HCT116 (cell line): ENCODE measurements around the gene KRIT1.

Source experiments
- EZH2 ChIP-seq: fragments of 200-600 bp; sonication (generic); IDR thresholded peaks from 2 replicates; pipeline ENCODE4 v1.6.1; 2017; ENCODE audit warnings: antibody characterized with exemption, mixed run types
- EZH2phosphoT487 ChIP-seq: fragments of 200-600 bp; IDR thresholded peaks from 2 replicates; pipeline ENCODE4 v1.6.1; 2018; ENCODE audit warnings: antibody characterized with exemption, borderline replicate concordance
- JUND ChIP-seq: IDR thresholded peaks from 2 replicates; pipeline ENCODE4 v1.6.1; 2012
- POLR2A ChIP-seq: IDR thresholded peaks from 2 replicates; pipeline ENCODE4 v1.7.0; 2011; ENCODE audit warnings: borderline replicate concordance; ENCODE audit not compliant: insufficient read depth, insufficient read length; ENCODE audit errors: extremely low read depth
- POLR2AphosphoS5 ChIP-seq: IDR thresholded peaks from 2 replicates; pipeline ENCODE4 v1.6.1; 2011; ENCODE audit warnings: mild to moderate bottlenecking, low read depth, low read length, moderate library complexity
- SRF ChIP-seq: IDR thresholded peaks from 2 replicates; pipeline ENCODE4 v1.6.1; 2012; ENCODE audit warnings: low read depth
- TF ChIP-seq, protein P1 (sequence below), 3 experiments: fragments of 200-600 bp in 1 of 3; sonication (generic) in 1 of 3; IDR thresholded peaks in 2 of 3; conservative IDR thresholded peaks in 1 of 3; 2 replicates each; pipeline ENCODE4 v1.5.1; 2012 to 2017; ENCODE audit warnings: low read depth in 2 of 3, low read length in 2 of 3, antibody characterized with exemption in 1 of 3, borderline replicate concordance in 1 of 3, control low read depth in 1 of 3, mild to moderate bottlenecking in 1 of 3, mixed read lengths in 1 of 3, mixed run types in 1 of 3, moderate library complexity in 1 of 3; ENCODE audit not compliant: insufficient read depth in 1 of 3
- TF ChIP-seq, protein P2 (sequence below): IDR thresholded peaks from 2 replicates; pipeline ENCODE4 v1.6.1; 2012; ENCODE audit warnings: low read depth

DNA sequence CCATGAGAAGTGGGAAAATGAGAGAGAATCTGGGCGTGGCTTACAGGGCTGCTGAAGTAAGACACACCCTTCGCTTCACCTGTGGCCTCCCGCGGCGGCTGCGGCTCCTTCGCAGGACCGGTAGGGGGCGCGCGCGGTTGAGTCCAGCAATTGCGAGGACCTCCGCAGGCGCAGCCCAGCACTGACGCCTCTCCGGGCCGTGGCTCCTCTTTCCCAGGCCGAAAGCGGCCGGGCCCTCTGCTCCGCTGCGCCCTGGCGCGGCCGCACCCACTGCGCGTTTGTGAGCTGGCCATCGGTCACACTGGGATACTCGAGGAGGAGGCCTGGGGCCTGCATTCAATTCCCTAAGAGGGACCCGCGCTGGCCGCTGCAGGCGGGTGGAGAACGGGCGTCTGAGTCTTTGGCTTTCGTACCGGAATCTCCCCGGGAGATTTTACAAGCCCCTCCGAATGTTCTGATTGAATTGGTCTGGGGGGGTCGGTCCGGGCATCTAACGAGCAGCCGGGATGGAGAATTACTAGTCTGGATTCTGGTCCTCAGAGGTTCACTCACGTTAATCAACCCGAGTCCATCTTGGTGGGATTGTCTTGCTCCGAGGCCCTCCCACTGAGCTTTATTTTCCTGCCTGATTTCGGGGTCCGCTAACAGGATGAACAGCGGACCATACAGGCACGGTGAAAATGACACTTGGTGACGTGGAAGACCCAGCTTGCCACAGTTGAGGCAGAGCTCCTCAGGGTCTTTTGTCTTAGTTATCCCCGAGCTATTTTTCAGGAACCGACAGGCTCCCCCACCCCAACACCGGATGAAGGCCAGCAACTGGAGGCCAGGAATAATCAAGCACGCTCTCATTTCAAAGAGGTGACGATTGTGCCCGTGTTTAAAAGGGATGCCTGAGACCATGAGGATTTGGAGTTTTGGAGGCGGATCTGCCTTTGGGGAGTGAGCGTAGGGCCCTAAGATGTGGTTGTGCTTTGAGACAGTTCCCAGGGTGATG, 66.5 kb downstream of the KRIT1 start, which contains the start of gene LRRD1:
- TF ChIP-seq SRF (no peak), EZH2 (no peak), EZH2phosphoT487 (no peak), POLR2AphosphoS5 (no peak), POLR2A (no peak), JUND (no peak)
- TF ChIP-seq, protein P1, sequence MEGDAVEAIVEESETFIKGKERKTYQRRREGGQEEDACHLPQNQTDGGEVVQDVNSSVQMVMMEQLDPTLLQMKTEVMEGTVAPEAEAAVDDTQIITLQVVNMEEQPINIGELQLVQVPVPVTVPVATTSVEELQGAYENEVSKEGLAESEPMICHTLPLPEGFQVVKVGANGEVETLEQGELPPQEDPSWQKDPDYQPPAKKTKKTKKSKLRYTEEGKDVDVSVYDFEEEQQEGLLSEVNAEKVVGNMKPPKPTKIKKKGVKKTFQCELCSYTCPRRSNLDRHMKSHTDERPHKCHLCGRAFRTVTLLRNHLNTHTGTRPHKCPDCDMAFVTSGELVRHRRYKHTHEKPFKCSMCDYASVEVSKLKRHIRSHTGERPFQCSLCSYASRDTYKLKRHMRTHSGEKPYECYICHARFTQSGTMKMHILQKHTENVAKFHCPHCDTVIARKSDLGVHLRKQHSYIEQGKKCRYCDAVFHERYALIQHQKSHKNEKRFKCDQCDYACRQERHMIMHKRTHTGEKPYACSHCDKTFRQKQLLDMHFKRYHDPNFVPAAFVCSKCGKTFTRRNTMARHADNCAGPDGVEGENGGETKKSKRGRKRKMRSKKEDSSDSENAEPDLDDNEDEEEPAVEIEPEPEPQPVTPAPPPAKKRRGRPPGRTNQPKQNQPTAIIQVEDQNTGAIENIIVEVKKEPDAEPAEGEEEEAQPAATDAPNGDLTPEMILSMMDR (IDR thresholded peaks at IDR 0.05 in 2 of 3, conservative IDR thresholded peaks at IDR 0.05 in 1 of 3; ENCODE audit: borderline replicate concordance in 1 of 3, insufficient read depth in 1 of 3, low read depth in 2 of 3, low read length in 2 of 3), result peak; percentile 86 to 97 (median 94)
- TF ChIP-seq, protein P2, sequence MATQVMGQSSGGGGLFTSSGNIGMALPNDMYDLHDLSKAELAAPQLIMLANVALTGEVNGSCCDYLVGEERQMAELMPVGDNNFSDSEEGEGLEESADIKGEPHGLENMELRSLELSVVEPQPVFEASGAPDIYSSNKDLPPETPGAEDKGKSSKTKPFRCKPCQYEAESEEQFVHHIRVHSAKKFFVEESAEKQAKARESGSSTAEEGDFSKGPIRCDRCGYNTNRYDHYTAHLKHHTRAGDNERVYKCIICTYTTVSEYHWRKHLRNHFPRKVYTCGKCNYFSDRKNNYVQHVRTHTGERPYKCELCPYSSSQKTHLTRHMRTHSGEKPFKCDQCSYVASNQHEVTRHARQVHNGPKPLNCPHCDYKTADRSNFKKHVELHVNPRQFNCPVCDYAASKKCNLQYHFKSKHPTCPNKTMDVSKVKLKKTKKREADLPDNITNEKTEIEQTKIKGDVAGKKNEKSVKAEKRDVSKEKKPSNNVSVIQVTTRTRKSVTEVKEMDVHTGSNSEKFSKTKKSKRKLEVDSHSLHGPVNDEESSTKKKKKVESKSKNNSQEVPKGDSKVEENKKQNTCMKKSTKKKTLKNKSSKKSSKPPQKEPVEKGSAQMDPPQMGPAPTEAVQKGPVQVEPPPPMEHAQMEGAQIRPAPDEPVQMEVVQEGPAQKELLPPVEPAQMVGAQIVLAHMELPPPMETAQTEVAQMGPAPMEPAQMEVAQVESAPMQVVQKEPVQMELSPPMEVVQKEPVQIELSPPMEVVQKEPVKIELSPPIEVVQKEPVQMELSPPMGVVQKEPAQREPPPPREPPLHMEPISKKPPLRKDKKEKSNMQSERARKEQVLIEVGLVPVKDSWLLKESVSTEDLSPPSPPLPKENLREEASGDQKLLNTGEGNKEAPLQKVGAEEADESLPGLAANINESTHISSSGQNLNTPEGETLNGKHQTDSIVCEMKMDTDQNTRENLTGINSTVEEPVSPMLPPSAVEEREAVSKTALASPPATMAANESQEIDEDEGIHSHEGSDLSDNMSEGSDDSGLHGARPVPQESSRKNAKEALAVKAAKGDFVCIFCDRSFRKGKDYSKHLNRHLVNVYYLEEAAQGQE, result no peak
